C1 segment of cervical spinal cord (tissue), 14 donors: ENCODE data around the gene ONECUT1.

Experiments used
- DNase-seq, 14 donors: peaks; one replicate each; lab custom pipeline; 2025; lab: John Stamatoyannopoulos, UW

Gene ONECUT1

DNA sequence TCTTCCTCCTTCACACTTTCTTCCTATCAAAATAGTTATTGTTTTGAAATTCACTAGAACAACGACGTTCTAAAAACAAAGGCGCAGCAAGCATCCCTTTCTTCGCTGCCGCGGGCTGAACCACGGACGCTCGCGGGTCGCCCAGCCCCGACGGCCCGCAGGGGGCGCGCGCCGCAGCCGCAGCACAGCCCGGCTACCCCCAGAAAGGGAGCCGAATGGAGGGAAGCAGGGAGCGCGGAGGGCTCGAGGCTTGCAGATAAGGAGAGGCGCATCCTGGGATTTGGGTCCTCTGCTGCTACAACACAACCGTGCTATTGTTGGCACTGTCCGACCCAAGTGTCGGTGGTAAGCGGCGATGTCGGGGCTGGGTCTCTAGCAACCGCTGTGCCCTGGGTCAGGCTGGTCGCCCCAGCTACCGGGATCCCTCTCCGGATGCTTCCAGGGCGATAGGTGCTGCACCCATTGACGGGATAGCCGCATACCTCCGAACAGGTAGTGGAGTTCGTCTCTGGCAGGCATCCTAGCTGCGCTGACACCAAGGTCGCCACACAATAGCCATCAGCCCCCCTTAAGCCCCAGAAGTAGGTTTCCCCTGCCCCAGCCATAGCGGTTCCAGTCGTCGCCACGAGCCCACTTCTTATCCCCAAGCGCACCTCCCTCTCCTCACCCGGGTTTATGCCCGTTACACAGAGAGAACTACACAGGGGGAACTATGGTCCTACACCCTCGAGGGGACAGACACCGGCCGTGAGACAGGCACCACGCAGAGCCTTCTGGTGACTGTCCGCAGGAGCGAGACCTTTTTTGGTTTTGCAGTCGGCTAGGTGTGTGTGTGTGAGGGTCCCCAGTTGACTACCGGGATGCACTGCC lies 6.0 kb downstream of the ONECUT1 start:
- DNase-seq, result peak in 3 of 14 donors; percentile 10 to 21 (median 14)

DNA sequence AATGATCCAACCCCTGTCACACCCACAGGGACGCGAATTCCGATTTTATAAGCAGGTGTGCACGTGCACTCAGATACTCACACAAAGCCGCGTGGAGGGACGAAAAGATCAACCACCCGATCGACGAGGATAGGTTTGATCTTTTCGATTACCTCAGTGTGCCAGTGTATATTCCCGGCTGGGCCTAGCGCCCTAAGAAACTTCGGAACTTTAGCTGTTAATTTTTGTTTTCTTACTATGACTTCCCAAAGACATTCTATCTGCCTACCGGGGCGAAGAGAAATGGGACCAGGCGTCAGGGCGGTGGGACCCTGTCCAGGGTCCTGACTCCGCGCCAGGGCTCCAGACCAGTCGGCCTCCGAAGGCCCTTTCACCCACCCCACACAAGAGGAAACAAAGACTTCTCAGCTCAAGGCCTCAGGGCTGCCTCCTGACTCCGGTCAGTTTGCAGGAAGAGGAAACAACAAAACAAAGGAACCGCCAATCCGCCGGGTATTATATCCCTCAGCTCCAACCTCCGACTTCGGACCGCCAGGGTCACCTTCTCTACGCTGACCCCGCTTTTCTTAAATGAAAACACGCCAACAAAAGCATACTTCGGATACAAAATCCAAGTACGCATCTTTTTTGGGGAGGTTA lies 6.8 kb downstream of the ONECUT1 start:
- DNase-seq, result peak in 1 of 14 donors; percentile 24

- no peak for DNase-seq
These were observed 7.6 kb downstream of the ONECUT1 start for GRCh38 chr15:52782514-52782913.

GRCh38 chr15:52780172-52780980 lies 9.8 kb downstream of the ONECUT1 start:
- DNase-seq, result peak in 6 of 14 donors; percentile 13 to 52 (median 38)

DNA sequence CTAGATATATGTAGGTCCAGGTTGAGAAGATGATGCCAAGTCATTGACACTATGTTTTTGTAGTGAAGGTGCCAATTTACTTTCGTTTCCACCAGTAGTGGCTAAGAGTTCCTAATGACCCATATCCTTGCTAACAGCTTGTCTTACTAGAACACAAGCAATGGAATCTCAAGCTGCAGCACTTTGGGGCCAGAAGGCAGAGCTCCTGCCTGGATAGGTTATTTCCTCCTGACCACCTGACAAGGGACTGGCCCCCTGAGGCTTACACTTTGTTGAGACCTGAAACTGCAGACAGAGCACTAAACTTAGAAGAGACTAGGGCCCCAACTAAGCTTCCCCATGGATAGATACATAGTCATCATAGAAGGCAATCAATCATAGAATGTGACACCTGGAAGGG lies 11.7 kb downstream of the ONECUT1 start:
- DNase-seq, result no peak

DNA sequence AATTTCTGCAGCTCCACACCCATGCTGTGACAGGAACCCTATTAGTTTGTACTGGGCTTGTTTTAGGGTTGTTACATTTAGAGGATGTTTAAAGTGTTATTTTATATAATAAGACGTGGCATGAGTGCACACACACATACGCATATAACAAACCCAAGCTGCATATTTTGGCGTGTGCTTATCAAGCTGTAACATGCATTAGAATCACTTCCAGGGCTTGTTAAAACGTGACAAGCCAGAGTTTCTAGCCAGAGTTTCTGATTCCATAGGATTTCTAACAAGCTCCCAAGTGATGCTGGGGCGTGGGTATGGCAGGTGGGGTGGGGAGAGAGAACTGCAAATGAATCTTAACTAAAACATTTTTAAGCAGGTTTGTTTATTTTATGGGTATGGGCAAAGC lies 17.4 kb downstream of the ONECUT1 start:
- no peak for DNase-seq

- no peak for DNase-seq
These were observed 24.4 kb downstream of the ONECUT1 start for GRCh38 chr15:52765785-52766184.

- no peak for DNase-seq
These were observed 25.4 kb downstream of the ONECUT1 start for GRCh38 chr15:52764731-52765130.

DNA sequence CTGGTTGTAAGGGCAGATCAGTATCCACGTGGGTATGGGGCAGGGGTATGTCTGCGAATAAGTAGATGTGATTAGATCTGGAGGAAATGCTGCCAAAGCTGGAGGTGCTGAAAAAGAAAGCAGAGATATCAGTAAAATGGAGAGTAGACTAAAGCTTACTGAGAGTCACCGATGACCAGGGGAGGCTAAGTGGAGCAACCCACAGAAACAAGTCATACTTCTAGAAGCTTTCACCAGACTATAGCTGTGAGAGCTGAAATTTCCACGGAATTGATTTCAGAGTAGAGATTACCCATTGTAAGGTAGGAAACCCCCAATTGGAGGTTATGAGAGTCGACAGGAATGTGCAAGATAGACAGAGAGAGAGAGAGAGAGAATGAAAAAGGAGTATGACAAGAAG lies 27.5 kb downstream of the ONECUT1 start:
- DNase-seq, result no peak

- DNase-seq, result no peak
These were observed 29.6 kb downstream of the ONECUT1 start for GRCh38 chr15:52760562-52760961.

DNA sequence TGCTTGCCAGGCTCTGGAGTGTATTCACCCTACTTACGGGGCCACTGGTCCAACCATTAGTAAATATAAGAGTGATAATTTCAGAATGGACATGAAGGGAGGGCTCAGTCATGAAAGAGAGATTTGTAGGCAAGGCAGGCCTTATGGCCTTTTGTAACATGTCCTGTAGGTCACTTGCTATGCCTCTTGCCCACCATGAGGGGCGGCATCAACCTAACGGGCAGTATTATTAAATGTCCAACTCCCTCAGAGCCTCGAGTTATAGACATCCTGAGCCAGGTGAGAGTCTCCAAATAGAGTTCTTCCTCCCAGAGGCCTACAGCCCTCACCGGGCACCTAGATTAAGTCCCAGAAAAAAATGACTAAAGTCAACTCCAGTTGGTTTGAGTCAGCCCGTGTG lies 30.2 kb downstream of the ONECUT1 start:
- DNase-seq, result no peak

DNA sequence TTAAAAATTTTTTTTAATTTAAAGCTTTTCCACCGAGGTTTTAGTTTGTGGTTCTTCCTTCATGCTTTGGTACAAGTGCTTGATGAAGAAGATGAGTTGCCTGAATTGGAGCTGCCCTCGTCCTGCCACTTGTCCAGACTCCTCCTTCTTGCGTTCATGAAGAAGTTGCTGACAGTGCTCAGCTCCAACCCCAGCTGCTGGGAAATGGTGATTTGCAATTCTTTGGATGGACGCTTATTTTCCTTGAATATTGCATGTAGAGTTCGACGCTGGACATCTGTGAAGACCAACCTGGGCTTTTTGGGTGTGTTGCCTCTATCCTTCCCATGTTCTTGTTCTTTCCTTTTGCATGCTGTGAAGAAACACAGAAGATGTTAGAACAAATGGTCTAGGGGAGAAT lies 32.6 kb downstream of the ONECUT1 start:
- no peak for DNase-seq

- no peak for DNase-seq
These were observed 38.6 kb downstream of the ONECUT1 start for GRCh38 chr15:52751522-52751921.

GRCh38 chr15:52749258-52749657 lies 40.9 kb downstream of the ONECUT1 start:
- no peak for DNase-seq

- DNase-seq, result no peak
These were observed 43.9 kb downstream of the ONECUT1 start for GRCh38 chr15:52746162-52746757.

DNA sequence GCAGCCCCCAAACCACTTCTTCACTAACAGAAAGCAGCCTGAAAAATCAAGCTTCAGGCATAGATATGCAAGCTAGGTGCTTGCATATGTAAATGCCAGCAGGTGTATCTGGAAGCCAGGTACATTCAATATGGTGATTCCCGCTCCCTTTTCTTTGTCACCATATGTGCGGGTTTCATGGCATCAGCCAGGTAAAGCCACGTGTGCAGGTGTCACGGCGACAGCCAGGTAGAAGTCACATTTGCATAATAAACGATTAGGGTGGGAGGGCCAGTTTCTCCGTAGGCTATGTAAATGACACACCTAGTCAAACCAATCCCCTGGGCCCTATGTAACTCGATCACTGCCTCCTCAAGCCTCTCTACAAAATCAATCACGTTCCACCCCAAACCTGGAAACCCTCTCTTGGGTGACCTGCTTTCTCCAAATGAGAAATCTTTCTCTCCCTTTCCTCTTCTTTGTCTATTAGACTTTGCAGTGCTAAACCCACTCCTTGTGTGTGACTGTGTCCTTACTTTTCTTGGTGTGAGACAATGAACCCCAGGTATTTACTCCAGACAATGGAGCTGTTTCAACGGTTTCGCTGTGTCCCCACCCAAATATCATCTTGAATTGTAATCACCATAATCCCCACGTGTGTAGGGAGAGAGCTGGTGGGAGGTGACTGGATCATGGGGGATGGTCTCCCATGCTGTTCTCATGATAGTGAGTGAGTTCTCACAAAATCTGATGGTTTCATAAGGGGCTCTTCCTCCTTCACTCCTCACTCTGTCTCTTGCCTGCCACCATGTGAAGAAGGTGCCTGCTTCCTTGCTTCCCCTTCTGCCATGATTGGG lies 44.6 kb downstream of the ONECUT1 start:
- DNase-seq, result no peak

GRCh38 chr15:52738311-52738710 lies 51.8 kb downstream of the ONECUT1 start:
- DNase-seq, result no peak

GRCh38 chr15:52737720-52738119 lies 52.4 kb downstream of the ONECUT1 start:
- DNase-seq, result no peak

DNA sequence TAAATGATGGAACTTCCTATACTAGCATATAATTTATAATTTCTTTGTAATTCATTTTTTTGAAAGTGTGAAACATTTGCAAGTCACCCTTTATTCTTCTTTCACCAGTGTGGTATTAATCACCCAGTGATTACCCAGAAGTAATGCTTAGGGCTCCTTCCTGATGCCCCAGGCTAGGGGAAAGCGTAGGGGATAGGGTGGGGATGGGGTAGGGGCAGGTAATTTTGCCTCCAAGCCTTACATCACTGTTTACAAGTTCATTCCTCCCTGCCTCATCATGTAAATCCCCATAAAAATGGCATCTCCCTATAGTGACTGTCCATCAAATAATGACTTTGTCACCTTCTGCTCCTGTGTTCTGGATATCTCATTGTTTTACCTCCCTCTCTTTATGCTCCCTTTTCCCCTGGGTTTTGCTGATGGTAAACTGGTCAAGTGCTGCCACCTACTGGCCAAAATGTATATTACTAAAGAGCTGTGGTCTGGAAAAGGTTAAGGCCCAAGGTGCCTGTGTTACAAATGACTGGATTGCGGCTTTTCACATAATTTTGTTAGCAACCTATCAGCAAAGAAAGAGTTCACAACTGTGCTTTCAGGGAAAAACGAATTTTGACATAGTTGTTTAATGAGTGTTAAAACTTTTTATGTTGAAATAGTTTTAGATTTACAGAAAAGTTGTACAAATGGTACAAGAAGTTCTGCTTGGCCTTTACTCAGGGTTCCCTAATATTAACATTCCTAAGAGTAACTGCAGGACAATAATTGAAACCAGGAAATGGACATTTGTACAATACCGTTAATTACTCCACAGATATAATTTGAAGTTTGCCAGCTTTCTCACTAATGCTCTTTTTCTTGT lies 54.7 kb downstream of the ONECUT1 start:
- DNase-seq, result peak in 9 of 14 donors; percentile 0 to 60 (median 20)

DNA sequence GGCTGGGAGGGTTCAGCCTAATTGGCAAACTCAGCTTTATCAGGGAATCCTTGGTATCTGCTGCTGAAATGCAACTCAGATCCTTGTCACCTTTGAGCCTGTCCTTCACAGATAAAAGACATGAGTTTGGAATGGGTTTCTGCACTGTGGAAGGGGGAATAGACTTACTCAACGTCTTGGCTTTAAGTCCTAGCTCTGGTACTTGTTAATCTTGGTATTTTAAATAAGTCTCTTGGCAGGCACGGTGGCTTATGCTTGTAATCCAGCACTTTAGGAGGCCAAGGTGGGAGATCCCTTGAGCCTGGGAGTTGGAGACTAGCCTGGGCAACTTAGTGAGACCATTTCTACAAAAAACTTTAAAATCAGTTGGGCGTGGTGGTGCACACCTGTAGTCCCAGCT lies 55.8 kb downstream of the ONECUT1 start:
- DNase-seq, result no peak
